IMR-90 (cell line): ENCODE data around the gene PALS1. TPM values are rescaled to one million over a fixed set of nuclear protein-coding genes. Genes with fewer than 3 reads are reported as not detected.
A peak's percentile ranks its signal among the peaks of the same experiment; 100 is the strongest.

ENCODE experiments used
- ATAC-seq: fragments of 200-7000 bp; cut with Tn5 transposase; 2 replicates; pipeline ENCODE4 v1.9.1; 2020; ENCODE audit warnings: low read depth, mild to moderate bottlenecking, moderate library complexity
- BruUV-seq: library from RNA; stranded (reverse); fragments of 400-500 nt; replicated peaks from 2 replicates; lab custom pipeline; 2021; lab: Mats Ljungman, UMichigan
- CTCF ChIA-PET: fragments of 300-600 bp; formaldehyde crosslinking; extraction: SDS; loops from one replicate; lab custom pipeline; 2021; ENCODE audit warnings: antibody characterized with exemption; lab: Yijun Ruan, JAX
- POLR2A ChIA-PET: fragments of 300-600 bp; sonication (Branson Sonifier 250); formaldehyde crosslinking; loops from one replicate; lab custom pipeline; 2022; ENCODE audit warnings: antibody characterized with exemption; ENCODE audit not compliant: unreplicated experiment; lab: Charles Lee
- DNase-seq: peaks from one replicate; pipeline ENCODE4 v3.0.0; 2013
- H2AFZ ChIP-seq: replicated peaks from 2 replicates; pipeline ENCODE3; 2013; ENCODE audit warnings: low read length, mild to moderate bottlenecking; ENCODE audit not compliant: poor library complexity
- H2AK5ac ChIP-seq: 2 replicates; pipeline ENCODE4 v1.6.1; 2013; ENCODE audit warnings: low read depth, low read length, inconsistent platforms
- H2AK9ac ChIP-seq: replicated peaks from 2 replicates; pipeline ENCODE3; 2013; ENCODE audit warnings: mild to moderate bottlenecking, low read depth, low read length, moderate library complexity; ENCODE audit not compliant: poor library complexity
- H2BK120ac ChIP-seq: 2 replicates; pipeline ENCODE4 v1.6.1; 2013; ENCODE audit warnings: low read depth, low read length, inconsistent platforms
- H2BK15ac ChIP-seq: 3 replicates; pipeline ENCODE4 v1.6.1; 2013; ENCODE audit warnings: low read depth, low read length, inconsistent platforms
- H2BK20ac ChIP-seq: 2 replicates; pipeline ENCODE4 v1.6.1; 2013; ENCODE audit warnings: low read depth, mild to moderate bottlenecking, inconsistent platforms, low read length, moderate library complexity
- H2BK5ac ChIP-seq: 2 replicates; pipeline ENCODE4 v1.6.1; 2013; ENCODE audit warnings: mild to moderate bottlenecking, low read depth, low read length, inconsistent platforms; ENCODE audit not compliant: poor library complexity, severe bottlenecking
- H3K14ac ChIP-seq: replicated peaks from 2 replicates; pipeline ENCODE4 v1.6.1; 2013; ENCODE audit warnings: low read depth, low read length, inconsistent platforms
- H3K18ac ChIP-seq: 2 replicates; pipeline ENCODE4 v1.6.1; 2013; ENCODE audit warnings: low read depth, low read length, control low read depth
- H3K23ac ChIP-seq: 2 replicates; pipeline ENCODE4 v1.6.1; 2013; ENCODE audit warnings: low read depth, low read length, inconsistent platforms
- H3K27ac ChIP-seq: 2 replicates; pipeline ENCODE4 v1.5.1; 2013; ENCODE audit warnings: mild to moderate bottlenecking, control low read depth, low read length; ENCODE audit not compliant: insufficient read depth
- H3K27me3 ChIP-seq: 2 replicates; pipeline ENCODE4 v1.6.1; 2013; ENCODE audit warnings: low read length; ENCODE audit not compliant: control insufficient read depth, insufficient read depth
- H3K36me3 ChIP-seq: 2 replicates; pipeline ENCODE4 v1.6.1; 2013; ENCODE audit warnings: low read length, mixed read lengths; ENCODE audit not compliant: control insufficient read depth, insufficient read depth
- H3K4ac ChIP-seq: 2 replicates; pipeline ENCODE4 v1.6.1; 2013; ENCODE audit warnings: low read depth, low read length, inconsistent platforms
- H3K4me1 ChIP-seq: 2 replicates; pipeline ENCODE4 v1.6.1; 2013; ENCODE audit warnings: low read length, mixed read lengths; ENCODE audit not compliant: control insufficient read depth, insufficient read depth
- H3K4me2 ChIP-seq: 2 replicates; pipeline ENCODE4 v1.6.1; 2013; ENCODE audit warnings: low read depth, mild to moderate bottlenecking, control low read depth, low read length, moderate library complexity
- H3K4me3 ChIP-seq: 2 replicates; pipeline ENCODE4 v1.5.1; 2013; ENCODE audit warnings: low read depth, mild to moderate bottlenecking, control low read depth, low read length, moderate library complexity; ENCODE audit not compliant: insufficient read depth
- H3K56ac ChIP-seq: 2 replicates; pipeline ENCODE4 v1.6.1; 2013; ENCODE audit warnings: low read length, inconsistent platforms; ENCODE audit not compliant: insufficient read depth; ENCODE audit errors: extremely low read depth
- H3K79me1 ChIP-seq, 2 experiments: 2 replicates each; pipeline ENCODE4 v1.6.1; 2013; ENCODE audit warnings: low read length in 2 of 2, inconsistent platforms in 1 of 2, low read depth in 1 of 2
- H3K9ac ChIP-seq: 2 replicates; pipeline ENCODE4 v1.6.1; 2013; ENCODE audit warnings: low read depth, low read length, control low read depth
- H3K9me1 ChIP-seq: 2 replicates; pipeline ENCODE4 v1.6.1; 2013; ENCODE audit warnings: low read length, inconsistent platforms; ENCODE audit not compliant: insufficient read depth
- H3K9me3 ChIP-seq: 2 replicates; pipeline ENCODE4 v1.6.1; 2013; ENCODE audit warnings: low read length; ENCODE audit not compliant: control insufficient read depth, insufficient read depth
- H4K20me1 ChIP-seq: 2 replicates; pipeline ENCODE4 v1.6.1; 2013; ENCODE audit warnings: low read length, inconsistent platforms; ENCODE audit not compliant: insufficient read depth
- H4K5ac ChIP-seq: 2 replicates; pipeline ENCODE4 v1.6.1; 2013; ENCODE audit warnings: mild to moderate bottlenecking, low read depth, low read length, control low read depth
- H4K8ac ChIP-seq, 2 experiments: 2 replicates each; pipeline ENCODE4 v1.6.1; 2013; ENCODE audit warnings: low read depth in 2 of 2, low read length in 2 of 2, control low read depth in 1 of 2, inconsistent platforms in 1 of 2
- H4K91ac ChIP-seq: 2 replicates; pipeline ENCODE4 v1.6.1; 2013; ENCODE audit warnings: low read depth, low read length, inconsistent platforms; ENCODE audit not compliant: insufficient read depth
- ELK1 ChIP-seq: fragments of 150-350 bp; IDR thresholded peaks from 2 replicates; pipeline ENCODE4 v1.6.1; 2016; ENCODE audit warnings: low read depth, mild to moderate bottlenecking, low read length, moderate library complexity, borderline replicate concordance
- NFE2L2 ChIP-seq: fragments of 150-350 bp; IDR thresholded peaks from 2 replicates; pipeline ENCODE4 v1.6.1; 2016; ENCODE audit warnings: low read depth, mild to moderate bottlenecking, low read length
- SMC3 ChIP-seq: fragments of 150-350 bp; IDR thresholded peaks from 2 replicates; pipeline ENCODE4 v1.6.1; 2016; ENCODE audit warnings: low read depth, mild to moderate bottlenecking, antibody characterized with exemption, low read length, moderate library complexity
- WGBS, 2 experiments: methylation state at CpG; one replicate each; pipeline versions ENCODE4 v1.1.5 to v1.1.7; 2013; ENCODE audit warnings: missing lambda C conversion rate in 2 of 2; ENCODE audit not compliant: insufficient read length in 1 of 2; ENCODE audit errors: extremely low coverage in 2 of 2; 5-methylcytosine and 5-hydroxymethylcytosine counted together
- dilution Hi-C: fragments of 300-500 bp; cut with HindIII; formaldehyde crosslinking; loops from one replicate; pipeline ENCODE4 v1.14.3; 2018; ENCODE audit warnings: low sequenced_read_pairs; ENCODE audit not compliant: unreplicated experiment
- in situ Hi-C: fragments of 300-500 bp; cut with MboI; formaldehyde crosslinking; loops from 3 replicates; pipeline ENCODE4 v1.14.3; 2019; ENCODE audit warnings: low sequenced_read_pairs, inconsistent platforms, mixed read lengths
- intact Hi-C: fragments of 100-400 bp; cut with micrococcal nuclease; formaldehyde crosslinking; loops from 2 replicates; pipeline ENCODE4 v1.10.0; 2022
- polyA plus RNA-seq, 3 experiments: library from polyadenylated mRNA; depleted of rRNA; stranded (reverse); fragments of >200 nt; gene quantifications; 2 replicates each; pipeline ENCODE4 v1.2.3, GENCODE V29; 2012; ENCODE audit warnings: low replicate concordance in 1 of 3
- total RNA-seq: library from RNA; depleted of rRNA; stranded (reverse); fragments of >200 nt; gene quantifications from 2 replicates; pipeline ENCODE4 v1.2.3, GENCODE V29; 2012

PALS1 gene
- total and polyA plus RNA-seq, 2 of the 4 experiments (the other 2 are of a cell fraction): 17.7 to 40.1 TPM

DNA sequence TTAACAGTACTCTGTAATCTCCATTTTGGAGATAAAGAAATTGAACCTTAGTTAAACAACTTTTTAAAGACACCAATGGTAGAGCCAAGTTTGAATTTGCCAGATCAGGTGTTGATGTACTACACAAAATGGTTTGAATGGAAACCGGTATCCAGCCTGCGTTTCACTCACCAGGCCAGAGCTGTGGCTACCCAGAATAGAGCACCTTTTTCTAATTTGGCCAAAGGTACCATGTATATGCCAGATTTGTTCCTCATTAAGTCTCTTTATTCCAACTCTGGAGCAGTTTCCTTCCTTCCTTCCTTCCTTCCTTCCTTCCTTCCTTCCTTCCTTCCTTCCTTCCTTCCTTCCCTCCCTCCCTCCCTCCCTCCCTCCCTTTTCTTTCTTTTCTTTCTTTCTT is 39.3 kb downstream of the PALS1 start:
- ATAC-seq: no peak
- intact Hi-C loops: loop anchor here (5.0 to 10.0 kb wide), 3 partner anchors 38 to 923 kb away; partner anchors contain the start of gene PALS1
- in situ Hi-C loops: loop anchor here (25.0 kb wide), 2 partner anchors 643 to 768 kb away; partner anchors contain the start of gene GPHN

More for the DNA sequence above, 39.3 kb downstream of the PALS1 start:
- dilution Hi-C loops: no loop called here
- H3K18ac ChIP-seq: no peak overlapping the region
- H2AK9ac ChIP-seq: no peak overlapping the region
- H3K4me3 ChIP-seq: no peak overlapping the region
- H2AK5ac ChIP-seq: no peak overlapping the region
- no peak overlapping the region for H3K56ac ChIP-seq
- H3K9me3 ChIP-seq: no peaks in the 10 kb centered on the region
- no peak for DNase-seq
- H3K27me3 ChIP-seq: no peaks in the 10 kb centered on the region
- H2BK20ac ChIP-seq: no peak overlapping the region
- no TSS peak for BruUV-seq
- no peak overlapping the region for H4K5ac ChIP-seq
- no peaks in the 10 kb centered on the region for H3K4me1 ChIP-seq
- H3K23ac ChIP-seq: 0 out of 2 replicates have a peak overlapping the region, but pooled peaks have one; percentile 62
- no peak overlapping the region for H2AFZ ChIP-seq
- CTCF ChIA-PET: no interaction called here
- H3K4me2 ChIP-seq: no peak overlapping the region
- 0 out of 2 replicates have a peak, but pooled peaks cover 3% of the 10 kb centered on the region for H3K9me1 ChIP-seq
- H3K79me1 ChIP-seq: peaks cover 15 to 30% of the 10 kb centered on the region in 2 experiments
- WGBS, 2 experiments: no CpG with 5 or more reads among the region's 2 CpGs
- H3K27ac ChIP-seq: no peak overlapping the region
- no peak overlapping the region for H3K4ac ChIP-seq
- no peak overlapping the region for H2BK15ac ChIP-seq
- H3K9ac ChIP-seq: no peak overlapping the region
- H4K91ac ChIP-seq: no peak overlapping the region
- no peaks in the 10 kb centered on the region for H3K36me3 ChIP-seq
- H2BK5ac ChIP-seq: no peak overlapping the region
- TF ChIP-seq SMC3 (no peak), ELK1 (no peak), NFE2L2 (no peak)
- H3K14ac ChIP-seq: no peak overlapping the region
- peaks cover 3% of the 10 kb centered on the region; the same call in 1 of the 2 replicates for H4K20me1 ChIP-seq
- no peak overlapping the region for H4K8ac ChIP-seq
- H2BK120ac ChIP-seq: no peak overlapping the region
- POLR2A ChIA-PET: no interaction called here
